Kidney epithelial cell (primary cell): ENCODE measurements around the gene DMRTC2. TPM values are rescaled to one million over a fixed set of nuclear protein-coding genes. Genes with fewer than 3 reads are reported as not detected.
A peak's percentile ranks its signal among the peaks of the same experiment; 100 is the strongest.

Experiments used
- DNase-seq: peaks from one replicate; pipeline ENCODE4 v3.0.0-alpha.2; 2010; ENCODE audit warnings: low read depth
- H3K27me3 ChIP-seq: 2 replicates; pipeline ENCODE4 v1.6.0; 2011; ENCODE audit warnings: low read length; ENCODE audit not compliant: control insufficient read depth, insufficient read depth
- H3K36me3 ChIP-seq: 2 replicates; pipeline ENCODE4 v1.5.1; 2011; ENCODE audit warnings: low read length; ENCODE audit not compliant: control insufficient read depth, insufficient read depth
- H3K4me3 ChIP-seq: 2 replicates; pipeline ENCODE4 v1.5.1; 2011; ENCODE audit warnings: low read depth, mild to moderate bottlenecking, control low read depth, low read length
- total RNA-seq: library from RNA; depleted of rRNA; stranded (reverse); fragments of >200 nt; gene quantifications from 2 replicates; pipeline ENCODE4 v1.2.3, GENCODE V29; 2015
- TF ChIP-seq, protein P1 (sequence below): IDR thresholded peaks from 2 replicates; pipeline ENCODE4 v1.5.1; 2011; ENCODE audit warnings: mild to moderate bottlenecking, moderate library complexity, low read length, control low read depth, inconsistent platforms; ENCODE audit not compliant: insufficient read depth, poor library complexity, severe bottlenecking

The DMRTC2 gene
- total RNA-seq, 1 donor from 2014 or later: not detected

GRCh38 chr19:41882568-41883462 is 38.0 kb downstream of the DMRTC2 start, which contains the start of gene ARHGEF1:
Gene ARHGEF1 (plus strand): TSS chr19:41883184. CDS start chr19:41888083, 4,899 bp downstream.
- no peak for DNase-seq

DNA sequence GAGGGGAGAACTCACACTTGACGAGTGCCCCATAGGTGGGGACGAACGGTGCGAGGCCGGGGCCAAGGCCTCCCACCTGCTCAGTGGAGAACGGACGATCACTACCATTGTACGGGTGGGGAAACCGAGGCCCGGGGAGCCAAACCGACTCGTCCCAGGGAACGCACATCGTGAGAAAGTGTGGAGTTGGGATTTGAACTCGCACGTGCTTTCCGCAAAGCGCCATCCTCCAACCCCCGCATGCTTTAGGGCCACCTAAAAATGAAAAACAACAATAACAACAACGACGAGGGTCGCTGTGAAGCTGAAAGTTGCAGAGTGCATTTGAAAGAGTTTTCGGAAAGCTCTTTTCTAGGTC is 38.6 kb downstream of the DMRTC2 start:
- DNase-seq: no peak
- peak overlapping the region; percentile 67 for H3K4me3 ChIP-seq
- TF ChIP-seq, protein P1, sequence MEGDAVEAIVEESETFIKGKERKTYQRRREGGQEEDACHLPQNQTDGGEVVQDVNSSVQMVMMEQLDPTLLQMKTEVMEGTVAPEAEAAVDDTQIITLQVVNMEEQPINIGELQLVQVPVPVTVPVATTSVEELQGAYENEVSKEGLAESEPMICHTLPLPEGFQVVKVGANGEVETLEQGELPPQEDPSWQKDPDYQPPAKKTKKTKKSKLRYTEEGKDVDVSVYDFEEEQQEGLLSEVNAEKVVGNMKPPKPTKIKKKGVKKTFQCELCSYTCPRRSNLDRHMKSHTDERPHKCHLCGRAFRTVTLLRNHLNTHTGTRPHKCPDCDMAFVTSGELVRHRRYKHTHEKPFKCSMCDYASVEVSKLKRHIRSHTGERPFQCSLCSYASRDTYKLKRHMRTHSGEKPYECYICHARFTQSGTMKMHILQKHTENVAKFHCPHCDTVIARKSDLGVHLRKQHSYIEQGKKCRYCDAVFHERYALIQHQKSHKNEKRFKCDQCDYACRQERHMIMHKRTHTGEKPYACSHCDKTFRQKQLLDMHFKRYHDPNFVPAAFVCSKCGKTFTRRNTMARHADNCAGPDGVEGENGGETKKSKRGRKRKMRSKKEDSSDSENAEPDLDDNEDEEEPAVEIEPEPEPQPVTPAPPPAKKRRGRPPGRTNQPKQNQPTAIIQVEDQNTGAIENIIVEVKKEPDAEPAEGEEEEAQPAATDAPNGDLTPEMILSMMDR: no peak

More at GRCh38 chr19:41882568-41883462, 38.0 kb downstream of the DMRTC2 start, which contains the start of gene ARHGEF1:
- TF ChIP-seq, protein P1: no peak
- Histone ChIP-seq H3K4me3 (peak within 1 kb of the TSS; percentile 67), H3K27me3 (peaks cover 6% of the 10 kb centered on the region), H3K36me3 (no peaks in the 10 kb centered on the region)

DNA sequence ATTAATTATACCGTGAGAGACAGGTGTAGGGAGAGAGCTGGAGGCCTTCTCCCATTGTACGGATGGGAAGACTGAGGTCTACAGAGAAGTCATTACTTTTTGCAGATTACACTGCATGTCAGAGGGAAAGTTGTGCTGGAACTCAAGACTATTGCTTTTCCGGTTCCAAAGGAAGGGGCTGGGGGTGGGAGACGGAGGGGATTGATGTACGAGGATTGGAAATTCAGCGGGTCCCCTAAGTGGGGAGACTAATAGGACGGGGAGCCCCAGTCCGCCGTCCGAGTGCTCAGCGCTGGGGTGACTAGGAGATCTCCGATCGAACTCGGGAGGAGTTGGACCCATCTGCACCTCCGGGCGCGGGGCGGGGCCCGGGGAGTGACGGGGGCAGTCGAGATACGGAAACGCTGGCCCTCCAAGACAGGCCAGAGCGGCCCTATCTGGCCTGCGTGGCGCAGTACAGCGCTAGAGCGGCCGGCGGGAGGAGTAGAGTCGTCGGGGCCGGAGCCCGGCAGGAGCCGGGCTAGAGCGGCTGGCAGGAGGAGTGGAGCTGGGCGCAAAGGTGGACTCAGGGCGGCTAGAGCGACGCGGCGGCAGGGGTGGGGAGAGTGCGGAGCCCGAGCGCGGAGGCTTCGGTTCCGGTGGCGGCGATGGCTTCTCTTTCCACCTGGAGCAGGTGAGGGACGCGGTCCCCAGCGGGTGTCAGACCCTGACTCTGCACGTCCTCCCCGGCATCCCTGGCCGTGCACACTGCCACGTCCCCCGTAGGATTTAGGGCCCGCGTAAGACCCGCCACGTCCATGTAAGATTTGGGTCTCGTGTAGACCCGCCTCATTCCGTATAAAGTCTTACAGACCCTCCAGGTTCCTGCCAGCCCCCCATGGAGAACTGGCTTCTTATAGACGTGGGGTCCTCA is 39.2 kb downstream of the DMRTC2 start:
- peaks cover 2% of the 10 kb centered on the region for H3K36me3 ChIP-seq
- peak overlapping the region; percentile 67 for H3K4me3 ChIP-seq
- H3K27me3 ChIP-seq: no peaks in the 10 kb centered on the region
- DNase-seq: peak; percentile 69
- TF ChIP-seq, protein P1: peak; percentile 7

More for the DNA sequence above, 38.6 kb downstream of the DMRTC2 start:
- Histone ChIP-seq H3K27me3 (peaks cover 2% of the 10 kb centered on the region), H3K36me3 (no peaks in the 10 kb centered on the region)

- DNase-seq: no peak
- no peak overlapping the region for H3K4me3 ChIP-seq
- H3K27me3 ChIP-seq: no peaks in the 10 kb centered on the region
- peaks cover 2% of the 10 kb centered on the region for H3K36me3 ChIP-seq
- TF ChIP-seq, protein P1: no peak
Measured at GRCh38 chr19:41886761-41887710, 42.2 kb downstream of the DMRTC2 start.
